GM18870 (cell line): ENCODE results near the gene INCENP.
"Not testable (repeated sequence)": the region's sequence is repeated elsewhere in the genome, so short reads cannot be mapped to it uniquely, and the experiment has no call there.

Source experiments
- ATAC-seq: cut with Tn5 transposase; IDR thresholded peaks from one replicate; pipeline ENCODE4 v1.9.1; 2021; ENCODE audit warnings: moderate library complexity; ENCODE audit not compliant: unreplicated experiment

The INCENP gene

DNA sequence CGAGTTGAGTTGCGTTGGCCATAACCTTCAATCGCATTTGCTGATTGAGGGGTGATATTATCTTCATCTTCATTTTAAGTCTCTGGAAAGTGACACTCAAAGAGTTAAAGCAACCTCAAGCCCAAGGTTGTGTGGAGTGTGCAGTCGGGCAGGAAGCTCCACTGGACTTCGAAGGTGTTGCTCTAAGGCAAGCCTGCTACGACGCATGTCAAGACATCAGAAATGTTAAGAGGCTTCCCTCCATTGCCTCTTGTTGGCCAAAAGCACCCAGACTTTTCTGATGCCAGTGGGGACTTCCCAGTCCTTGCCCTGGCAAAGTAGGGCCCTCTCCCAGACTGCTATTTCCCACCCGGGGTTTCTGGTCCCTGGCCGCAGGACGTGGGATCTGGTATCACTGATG lies 42.6 kb downstream of the INCENP start:
- no peak for ATAC-seq

DNA sequence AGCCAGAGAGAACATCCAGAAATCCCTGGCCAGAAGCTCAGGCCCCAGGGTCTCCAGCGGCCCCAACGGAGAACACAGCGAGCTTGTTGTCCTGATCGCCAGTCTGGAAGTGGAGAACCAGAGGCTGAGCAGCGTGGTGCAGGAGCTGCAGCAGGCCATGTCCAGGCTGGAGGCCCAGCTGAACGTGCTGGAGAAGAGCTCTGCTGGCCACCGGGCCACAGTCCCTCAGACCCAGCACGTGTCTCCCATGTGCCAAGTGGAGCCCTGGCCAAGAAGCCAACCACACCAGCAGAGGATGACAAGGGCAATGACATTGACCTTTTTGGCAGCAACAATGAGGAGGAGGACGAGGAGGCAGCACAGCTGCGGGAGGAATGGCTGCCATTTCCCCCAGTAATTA lies 45.6 kb downstream of the INCENP start:
- no peak for ATAC-seq

DNA sequence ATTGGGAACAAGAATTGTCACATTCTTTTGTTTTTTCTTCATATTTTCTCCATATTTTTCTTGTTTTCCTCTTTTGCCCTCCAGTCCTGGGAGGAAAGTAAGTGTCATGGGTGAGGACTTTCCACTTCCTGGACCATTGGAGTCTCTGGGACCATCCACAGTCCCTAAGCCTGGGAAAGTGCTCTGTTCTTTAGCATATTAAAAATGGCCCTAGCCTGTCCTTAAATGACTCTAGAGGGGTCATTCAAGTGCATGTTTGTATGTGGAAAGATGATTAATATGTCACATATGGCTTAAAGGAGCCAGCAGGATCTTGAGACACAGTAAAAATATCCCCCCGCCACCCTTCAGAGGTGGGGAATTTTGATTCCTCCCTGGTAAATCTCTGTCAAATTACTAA lies 46.1 kb downstream of the INCENP start:
- ATAC-seq, result no peak

DNA sequence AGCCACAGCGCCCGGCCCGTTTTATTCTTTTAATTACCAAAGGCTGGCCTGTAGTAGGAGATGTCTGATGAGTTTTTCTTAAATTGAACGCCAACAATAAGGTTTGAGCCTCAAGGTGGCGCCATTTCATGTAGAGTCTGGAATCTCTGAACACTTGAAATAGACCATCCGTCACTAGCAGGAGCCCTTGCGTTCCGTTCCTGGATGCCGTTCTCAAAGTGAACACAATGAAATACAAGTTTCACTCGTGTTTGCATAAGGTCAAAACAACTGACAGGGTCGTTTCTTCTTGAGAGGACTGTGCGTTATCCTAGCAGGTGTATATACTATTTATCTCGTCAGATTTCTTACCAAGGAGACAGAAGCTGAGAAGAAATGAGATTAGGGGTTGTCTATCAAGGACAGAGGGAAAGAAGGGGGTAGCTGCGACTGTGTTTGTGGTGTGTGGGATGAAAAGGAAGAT lies 47.5 kb downstream of the INCENP start:
- ATAC-seq, result no peak

DNA sequence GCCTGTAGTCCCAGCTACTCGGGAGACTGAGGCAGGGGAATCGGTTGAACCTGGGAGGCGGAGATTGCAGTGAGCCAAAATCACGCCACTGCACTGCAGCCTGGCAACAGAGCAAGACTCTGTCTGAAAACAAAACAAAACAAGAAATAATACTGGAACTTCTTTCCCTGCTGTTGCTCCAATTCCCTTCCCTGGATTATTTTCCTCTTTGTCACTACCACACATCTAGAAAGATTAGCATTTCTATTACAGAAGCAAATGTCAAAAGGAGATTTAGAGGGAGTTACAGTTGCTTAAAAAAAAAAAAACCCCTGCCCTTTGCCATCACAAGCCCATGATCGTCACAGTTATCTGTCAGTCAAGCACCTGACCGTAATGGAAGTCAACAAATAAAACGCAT lies 48.5 kb downstream of the INCENP start:
- no peak for ATAC-seq

DNA sequence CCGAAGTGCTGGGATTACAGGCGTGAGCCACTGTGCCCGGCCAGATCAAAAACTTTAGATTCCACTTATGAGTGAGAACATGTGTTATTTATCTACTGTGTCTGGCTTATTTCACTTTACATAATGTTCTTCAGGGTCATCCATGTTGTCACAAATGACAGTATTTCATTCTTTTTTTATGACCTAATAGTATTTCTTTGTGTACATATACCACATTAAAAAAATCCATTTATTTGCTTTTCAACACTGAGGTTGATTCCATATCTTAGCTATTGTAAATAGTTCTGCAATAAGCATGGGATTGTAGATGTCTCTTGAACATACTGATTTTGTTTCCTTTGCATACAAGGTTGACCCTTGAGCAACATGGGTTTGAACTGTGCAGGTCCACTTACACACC lies 53.0 kb downstream of the INCENP start:
- ATAC-seq, result no peak

DNA sequence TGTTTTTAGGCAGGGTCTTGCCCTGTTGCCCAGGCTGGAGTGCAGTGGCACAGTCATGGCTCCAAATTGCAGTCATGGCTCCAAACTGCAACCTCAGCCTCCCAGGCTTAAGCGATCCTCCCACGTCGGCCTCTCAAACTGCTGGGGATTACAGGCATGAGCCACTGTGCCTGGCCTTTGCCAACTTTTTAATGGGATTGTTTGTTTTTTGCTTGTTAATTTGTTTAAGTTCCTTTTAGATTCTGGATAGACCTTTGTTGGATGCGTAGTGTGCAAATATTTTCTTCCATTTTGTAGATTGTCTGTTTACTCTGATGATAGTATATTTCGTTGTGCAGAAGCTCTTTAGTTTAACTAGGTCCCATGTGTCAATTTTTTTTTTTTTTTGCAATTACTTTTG lies 56.2 kb downstream of the INCENP start:
- ATAC-seq, result no peak

DNA sequence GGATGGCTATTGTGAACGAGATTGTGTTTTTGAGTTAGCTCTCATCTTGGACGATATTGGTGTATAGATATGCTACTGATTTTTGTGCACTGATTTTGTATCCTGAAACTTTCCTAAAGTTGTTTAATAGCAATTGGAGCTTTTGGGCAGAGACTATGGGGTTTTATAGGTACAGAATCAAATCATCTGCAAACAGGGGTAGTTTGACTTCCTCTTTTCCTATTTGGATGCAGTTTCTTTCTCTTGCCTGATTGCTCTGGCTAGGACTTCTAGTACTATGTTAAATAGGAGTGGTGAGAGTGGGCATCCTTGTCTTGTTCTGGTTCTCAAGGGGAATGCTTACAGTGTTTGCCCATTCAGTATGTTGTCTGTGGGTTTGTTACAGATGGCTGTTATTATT lies 57.3 kb downstream of the INCENP start:
- ATAC-seq, result no peak

DNA sequence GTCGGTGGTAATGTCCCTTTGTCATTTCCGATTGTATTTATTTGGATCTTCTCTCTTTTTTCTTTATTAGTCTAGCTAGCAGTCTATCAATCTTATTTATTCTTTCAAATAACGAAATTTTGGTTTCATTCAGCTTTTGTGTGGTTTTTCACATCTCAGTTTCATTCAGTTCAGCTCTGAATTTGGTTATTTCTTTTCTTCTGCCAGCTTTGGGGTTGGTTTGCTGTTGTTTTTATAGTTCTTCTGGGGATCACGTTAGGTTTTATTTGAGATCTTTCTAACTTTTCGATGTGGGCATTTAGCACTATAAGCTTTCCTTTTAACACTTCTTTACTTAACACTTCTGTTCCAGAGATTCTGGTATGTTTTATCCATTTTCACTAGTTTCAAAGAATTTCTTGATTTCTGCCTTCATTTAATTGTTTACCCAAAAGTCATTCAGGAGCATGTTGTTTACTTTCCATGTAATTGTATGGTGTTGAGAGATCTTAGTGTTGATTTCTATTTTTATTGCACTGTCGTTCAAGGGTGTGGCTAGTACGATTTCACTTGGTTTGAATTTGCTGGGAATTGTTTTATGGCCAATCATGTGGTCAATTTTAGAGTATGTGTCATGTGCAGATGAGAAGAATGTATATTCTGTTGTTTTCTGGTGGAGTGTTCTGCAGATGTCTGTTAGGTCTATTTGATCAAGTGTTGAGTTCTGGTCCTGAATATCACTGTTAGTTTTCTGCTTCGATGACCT lies 58.5 kb downstream of the INCENP start:
- ATAC-seq, result no peak

DNA sequence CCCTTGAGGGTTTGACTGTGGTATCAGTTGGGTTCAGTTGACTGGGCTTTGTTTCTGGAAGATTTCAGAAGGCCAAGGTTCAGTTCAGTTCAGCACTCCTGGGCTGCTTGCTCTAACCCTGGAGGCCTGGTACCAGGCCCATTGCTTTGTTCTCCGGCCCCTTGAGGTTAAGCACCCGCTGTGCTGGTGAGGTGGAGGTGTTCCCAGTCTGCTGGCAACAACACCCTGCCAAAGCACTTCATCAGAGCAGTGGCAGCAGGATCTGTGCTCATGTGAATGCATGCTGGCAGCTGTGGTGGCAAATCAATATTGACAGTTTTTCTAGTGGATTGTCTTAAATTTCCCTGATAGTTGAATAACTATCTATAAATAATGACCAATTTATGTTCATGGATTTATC lies 62.4 kb downstream of the INCENP start:
- ATAC-seq, result no peak

DNA sequence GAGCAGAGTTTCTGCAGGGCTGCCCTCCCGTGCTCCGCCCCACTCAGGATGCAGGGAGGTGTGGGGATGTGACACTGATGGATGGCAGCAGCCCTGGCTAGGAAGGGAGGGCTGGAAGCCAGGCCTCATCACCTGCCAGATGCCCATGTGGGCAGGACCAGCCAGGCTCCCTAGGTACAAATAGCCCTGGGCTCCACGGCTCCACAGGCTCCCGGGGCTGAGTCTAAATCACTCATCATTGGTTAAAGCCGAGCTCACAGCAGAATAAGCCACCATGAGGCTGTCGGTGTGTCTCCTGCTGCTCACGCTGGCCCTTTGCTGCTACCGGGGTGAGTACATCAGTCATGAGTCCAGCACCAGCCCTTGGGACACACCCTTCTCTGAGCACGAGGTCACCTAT lies 66.2 kb downstream of the INCENP start, which contains the start of gene SCGB1D1:
Gene SCGB1D1 (plus strand): TSS at position 206 of the 400 bp plus-strand sequence. CDS start 69 bp downstream, at position 275.
- ATAC-seq, result no peak

DNA sequence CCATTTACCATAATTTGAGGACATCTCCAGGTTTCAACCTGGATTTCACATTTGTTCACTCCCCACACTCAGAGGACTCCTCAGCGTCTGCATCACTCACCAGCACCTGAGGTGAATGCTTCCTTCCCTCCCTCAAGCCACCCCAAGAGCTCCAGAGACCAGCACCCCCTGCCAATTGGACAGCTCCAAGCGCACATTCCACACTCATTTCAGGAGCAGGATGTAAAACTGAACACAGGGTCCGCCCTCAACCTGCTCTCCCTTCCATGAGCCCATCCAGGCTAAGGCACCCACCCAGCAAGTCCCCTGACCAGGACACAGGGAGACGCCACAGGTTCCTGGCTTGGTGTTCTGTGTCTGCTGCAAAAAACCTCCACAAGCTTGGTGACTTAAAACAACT lies 70.1 kb downstream of the INCENP start:
- ATAC-seq, result no peak

DNA sequence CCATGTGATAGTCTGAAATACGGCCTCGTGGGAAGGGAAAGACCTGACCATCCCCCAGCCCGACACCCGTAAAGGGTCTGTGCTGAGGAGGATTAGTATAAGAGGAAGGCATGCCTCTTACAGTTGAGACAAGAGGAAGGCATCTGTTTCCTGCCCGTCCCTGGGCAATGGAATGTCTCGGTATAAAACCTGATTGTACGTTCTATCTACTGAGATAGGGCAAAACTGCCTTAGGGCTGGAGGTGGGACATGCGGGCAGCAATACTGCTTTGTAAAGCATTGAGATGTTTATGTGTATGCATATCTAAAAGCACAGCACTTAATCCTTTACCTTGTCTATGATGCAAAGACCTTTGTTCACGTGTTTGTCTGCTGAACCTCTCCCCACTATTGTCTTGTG lies 71.2 kb downstream of the INCENP start:
- not testable (repeated sequence) for ATAC-seq

DNA sequence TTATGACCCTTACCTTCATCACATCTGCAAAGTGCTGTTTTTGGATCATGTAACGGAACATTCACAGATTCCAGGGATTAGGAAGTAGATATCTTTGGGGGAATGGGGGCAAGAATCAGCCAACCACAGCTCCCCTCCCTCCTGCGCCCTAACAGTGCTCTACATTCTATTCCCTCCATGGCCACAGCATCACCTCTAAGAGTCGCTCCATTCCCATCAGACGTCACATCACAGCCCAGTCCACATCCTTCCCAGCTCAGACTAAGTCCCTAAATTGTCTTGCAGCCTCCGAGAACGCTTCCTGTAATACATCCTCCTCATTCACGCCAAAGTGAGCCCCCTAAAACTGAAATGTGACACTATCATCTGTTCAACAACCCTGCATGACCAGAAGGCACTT lies 72.1 kb downstream of the INCENP start:
- no peak for ATAC-seq

DNA sequence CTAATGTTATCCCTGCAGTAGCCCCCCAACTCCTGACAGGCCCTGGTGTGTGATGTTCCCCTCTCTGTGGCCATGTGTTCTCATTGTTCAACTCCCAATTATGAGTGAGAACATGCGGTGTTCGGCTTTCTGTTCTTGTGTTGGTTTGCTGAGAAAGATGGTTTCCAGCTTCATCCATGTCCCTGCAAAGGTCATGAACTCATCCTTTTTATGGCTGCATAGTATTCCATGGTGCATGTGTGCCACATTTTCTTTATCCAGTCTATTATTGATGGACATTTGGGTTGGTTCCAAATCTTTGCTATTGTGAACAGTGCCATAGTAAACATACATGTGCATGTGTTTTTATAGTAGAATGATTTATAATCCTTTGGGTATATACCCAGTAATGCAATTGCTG lies 73.6 kb downstream of the INCENP start:
- not testable (repeated sequence) for ATAC-seq

DNA sequence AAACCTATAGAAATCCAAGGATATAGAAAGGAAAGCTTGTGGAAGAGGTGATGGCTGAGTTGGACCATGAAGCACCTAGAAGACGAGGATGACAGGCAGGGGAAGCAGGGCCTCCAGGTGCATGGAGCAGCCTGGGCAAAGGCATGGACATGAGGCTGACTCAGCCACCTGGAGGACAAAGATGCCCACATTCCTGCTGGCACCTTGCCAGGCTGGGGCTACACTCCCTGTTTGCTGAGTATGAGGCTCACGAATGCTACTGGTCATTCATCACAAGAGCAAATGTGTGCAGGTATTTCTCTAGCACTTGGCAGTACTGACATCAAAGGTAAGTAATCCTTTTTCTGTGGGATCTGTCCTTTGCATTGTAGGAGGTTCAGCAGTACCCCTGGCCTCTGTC lies 77.6 kb downstream of the INCENP start:
- ATAC-seq, result no peak
